HG03521 (cell line): Measurements from ENCODE around the gene SLC5A6.
A peak's percentile ranks its signal among the peaks of the same experiment; 100 is the strongest.

ENCODE experiments used
- ATAC-seq: cut with Tn5 transposase; IDR thresholded peaks from one replicate; pipeline ENCODE4 v1.9.1; 2021; ENCODE audit warnings: mild to moderate bottlenecking, moderate library complexity; ENCODE audit not compliant: unreplicated experiment

SLC5A6 gene

DNA sequence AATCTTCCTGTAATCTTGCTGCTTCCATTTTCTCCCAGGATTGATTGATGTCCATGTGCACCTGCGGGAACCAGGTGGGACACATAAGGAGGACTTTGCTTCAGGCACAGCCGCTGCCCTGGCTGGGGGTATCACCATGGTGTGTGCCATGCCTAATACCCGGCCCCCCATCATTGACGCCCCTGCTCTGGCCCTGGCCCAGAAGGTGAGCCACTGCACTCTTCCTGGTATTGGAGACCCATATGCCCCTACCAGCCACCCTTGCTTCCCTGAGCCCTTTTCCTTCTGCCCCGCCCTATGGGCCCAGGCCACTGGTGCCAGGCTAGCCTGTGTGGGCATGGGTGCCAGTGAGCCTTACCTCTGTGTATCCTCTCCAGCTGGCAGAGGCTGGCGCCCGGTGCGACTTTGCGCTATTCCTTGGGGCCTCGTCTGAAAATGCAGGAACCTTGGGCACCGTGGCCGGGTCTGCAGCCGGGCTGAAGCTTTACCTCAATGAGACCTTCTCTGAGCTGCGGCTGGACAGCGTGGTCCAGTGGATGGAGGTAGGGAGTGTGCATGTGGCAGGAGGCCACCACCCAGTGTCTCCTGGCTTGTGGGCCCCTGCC lies 25.4 kb upstream of the SLC5A6 start:
- ATAC-seq: no peak

DNA sequence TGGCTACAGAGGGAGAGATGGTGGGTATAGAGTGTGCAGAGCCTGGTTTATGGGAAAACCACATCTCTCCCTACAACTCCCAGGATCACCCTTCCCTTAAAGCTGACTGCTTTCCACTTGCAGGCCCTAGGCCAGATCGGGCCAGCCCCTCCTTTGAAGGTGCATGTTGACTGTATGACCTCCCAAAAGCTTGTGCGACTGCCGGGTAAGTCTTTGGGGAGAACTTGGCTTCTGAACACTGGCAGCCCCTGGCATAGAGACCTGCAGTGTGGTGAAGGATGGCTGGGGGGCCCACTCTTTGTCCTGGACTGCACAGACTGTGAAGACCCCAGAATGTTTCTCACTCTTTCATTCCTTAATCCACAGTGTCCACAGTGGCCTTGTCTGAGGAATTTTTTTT lies 24.6 kb upstream of the SLC5A6 start:
- ATAC-seq: no peak

DNA sequence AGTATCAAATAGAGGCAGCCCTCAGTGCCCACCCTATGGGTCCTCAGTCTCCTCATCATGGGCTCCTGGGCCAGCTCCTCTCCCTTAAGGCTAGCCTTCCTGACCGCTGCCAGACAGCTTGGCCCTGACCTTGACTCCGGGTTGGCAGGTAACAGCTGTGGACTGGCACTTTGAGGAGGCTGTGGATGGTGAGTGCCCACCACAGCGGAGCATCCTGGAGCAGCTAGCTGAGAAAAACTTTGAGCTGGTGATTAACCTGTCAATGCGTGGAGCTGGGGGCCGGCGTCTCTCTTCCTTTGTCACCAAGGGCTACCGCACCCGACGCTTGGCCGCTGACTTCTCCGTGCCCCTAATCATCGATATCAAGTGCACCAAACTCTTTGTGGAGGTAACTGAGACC lies 24.1 kb upstream of the SLC5A6 start:
- ATAC-seq: no peak

DNA sequence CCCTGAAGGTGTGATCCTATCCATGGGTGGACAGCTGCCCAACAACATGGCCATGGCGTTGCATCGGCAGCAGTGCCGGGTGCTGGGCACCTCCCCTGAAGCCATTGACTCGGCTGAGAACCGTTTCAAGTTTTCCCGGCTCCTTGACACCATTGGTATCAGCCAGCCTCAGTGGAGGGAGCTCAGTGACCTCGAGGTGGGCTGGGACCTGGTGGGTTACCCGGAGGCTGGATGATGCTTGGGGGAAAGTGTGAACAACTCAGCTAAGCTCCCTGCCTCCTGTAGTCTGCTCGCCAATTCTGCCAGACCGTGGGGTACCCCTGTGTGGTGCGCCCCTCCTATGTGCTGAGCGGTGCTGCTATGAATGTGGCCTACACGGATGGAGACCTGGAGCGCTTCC lies 21.3 kb upstream of the SLC5A6 start:
- no peak for ATAC-seq

DNA sequence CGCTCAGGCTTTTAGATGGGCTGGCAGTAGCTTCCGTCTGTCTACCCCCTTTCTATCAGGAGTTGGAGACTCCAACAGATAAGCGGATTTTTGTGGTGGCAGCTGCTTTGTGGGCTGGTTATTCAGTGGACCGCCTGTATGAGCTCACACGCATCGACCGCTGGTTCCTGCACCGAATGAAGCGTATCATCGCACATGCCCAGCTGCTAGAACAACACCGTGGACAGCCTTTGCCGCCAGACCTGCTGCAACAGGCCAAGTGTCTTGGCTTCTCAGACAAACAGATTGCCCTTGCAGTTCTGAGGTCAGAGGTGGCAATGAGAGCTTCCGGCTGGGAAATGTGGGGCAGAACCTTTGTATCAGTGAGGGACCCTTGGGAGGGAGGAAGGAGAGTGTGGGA lies 19.9 kb upstream of the SLC5A6 start:
- ATAC-seq: no peak

DNA sequence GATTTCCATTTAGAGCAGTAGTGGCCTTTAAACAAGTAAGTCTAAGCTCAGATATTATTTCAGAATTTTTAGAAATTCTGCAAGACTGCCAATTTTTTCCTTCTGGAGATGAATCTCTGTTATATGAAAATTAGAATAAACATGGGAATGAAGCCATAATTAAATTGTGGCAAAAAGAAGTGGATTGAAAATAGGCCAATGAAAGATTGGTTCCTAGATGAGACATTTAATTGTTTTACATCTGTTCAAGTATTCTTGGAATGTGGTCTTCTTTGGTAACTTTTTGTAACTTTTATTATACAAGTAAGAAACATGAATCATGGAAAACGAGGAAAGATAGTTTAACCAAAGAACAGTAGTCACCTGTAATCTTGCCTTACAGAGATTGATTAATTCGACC lies 15.4 kb upstream of the SLC5A6 start:
- no peak for ATAC-seq

DNA sequence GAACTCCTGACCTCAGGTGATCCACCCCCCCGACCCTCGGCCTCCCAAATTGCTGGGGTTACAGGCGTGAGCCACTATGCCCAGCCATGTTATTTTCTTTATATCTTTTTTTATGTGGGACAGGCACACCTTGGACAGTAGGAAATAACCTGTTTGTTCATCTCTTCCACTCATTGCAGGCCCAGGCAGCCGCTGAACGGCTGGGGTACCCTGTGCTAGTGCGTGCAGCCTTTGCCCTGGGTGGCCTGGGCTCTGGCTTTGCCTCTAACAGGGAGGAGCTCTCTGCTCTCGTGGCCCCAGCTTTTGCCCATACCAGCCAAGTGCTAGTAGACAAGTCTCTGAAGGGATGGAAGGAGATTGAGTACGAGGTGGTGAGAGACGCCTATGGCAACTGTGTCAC lies 13.5 kb upstream of the SLC5A6 start:
- no peak for ATAC-seq

DNA sequence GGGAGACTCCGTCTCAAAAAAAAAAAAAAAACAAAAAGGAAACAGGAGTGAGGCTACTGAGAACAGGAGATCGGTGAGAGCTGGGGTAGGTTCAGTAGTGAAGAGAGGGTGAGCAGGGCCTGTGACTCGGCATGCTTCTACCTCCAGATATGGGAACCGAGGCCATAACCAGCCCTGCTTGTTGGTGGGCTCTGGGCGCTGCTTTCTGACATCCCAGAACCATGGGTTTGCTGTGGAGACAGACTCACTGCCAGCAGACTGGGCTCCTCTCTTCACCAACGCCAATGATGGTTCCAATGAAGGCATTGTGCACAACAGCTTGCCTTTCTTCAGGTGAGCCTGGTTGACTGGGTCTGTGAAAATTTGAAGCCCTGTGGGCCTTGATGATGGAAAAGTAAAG lies 11.3 kb upstream of the SLC5A6 start:
- ATAC-seq: no peak

DNA sequence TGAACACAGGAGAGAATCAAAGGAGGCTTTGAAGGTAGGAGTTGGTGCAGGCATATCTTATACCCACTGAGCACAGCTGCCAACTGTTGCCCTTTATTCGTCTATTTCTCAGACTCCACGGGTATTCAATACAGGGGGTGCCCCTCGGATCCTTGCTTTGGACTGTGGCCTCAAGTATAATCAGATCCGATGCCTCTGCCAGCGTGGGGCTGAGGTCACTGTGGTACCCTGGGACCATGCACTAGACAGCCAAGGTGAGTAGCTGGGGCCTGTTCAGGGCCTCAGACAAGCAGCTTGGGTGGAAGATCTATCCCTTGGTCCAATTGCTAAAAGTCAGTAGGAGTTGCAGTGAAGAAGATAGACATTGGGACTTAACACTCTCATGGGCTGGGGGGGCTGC lies 10.3 kb upstream of the SLC5A6 start:
- ATAC-seq: no peak

DNA sequence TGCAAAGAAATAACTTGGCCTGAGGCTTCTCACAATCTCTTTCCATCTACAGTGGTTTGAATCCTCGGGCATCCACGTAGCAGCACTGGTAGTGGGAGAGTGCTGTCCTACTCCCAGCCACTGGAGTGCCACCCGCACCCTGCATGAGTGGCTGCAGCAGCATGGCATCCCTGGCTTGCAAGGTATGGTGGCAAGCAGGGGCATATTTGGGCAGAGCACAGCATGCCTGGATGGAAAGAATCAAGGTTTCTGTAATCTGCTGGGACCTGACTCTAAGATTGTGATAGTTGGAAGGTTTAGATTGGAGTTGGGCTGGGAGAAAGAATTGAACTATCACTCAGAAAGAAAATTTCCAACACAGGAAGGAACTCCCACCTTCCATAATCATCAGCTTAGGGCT lies 9.1 kb upstream of the SLC5A6 start:
- ATAC-seq: no peak

DNA sequence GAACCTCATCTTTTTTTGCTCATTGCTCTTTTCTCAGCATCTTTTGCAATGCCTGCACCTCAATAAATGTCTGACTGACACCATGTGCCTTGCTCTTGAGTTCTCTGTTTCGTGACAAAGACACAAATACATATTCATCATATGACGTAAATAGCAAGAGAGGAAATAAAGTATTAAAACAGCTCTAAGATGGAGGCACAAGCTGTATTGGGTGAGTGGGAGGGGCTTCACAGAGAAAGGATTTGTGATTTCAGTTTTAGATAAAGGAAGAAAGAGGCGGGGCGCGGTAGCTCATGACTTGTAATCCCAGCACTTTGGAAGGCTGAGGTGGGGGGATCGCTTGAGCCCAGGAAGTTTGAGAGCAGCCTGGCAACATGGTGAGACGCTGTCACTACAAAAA lies 8.0 kb upstream of the SLC5A6 start:
- no peak for ATAC-seq

DNA sequence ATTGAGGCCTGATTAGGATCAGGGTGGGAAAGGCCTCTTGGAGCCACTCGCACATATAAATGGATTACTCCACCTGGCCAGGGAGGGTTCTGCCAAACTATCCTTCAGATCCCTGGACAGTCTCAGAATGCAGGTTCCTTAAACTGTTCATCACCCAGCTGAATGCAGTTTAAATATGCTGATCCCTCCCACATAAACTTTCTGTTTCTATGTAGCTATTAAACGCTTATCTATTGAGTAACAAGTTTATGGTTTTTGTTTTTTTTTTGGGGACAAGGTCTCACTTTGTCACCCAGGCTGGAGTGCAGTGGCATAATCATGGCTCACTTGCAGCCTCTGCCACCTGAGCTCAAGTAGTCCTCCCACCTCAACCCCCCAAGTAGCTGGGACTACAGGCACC lies 7.0 kb upstream of the SLC5A6 start:
- no peak for ATAC-seq

DNA sequence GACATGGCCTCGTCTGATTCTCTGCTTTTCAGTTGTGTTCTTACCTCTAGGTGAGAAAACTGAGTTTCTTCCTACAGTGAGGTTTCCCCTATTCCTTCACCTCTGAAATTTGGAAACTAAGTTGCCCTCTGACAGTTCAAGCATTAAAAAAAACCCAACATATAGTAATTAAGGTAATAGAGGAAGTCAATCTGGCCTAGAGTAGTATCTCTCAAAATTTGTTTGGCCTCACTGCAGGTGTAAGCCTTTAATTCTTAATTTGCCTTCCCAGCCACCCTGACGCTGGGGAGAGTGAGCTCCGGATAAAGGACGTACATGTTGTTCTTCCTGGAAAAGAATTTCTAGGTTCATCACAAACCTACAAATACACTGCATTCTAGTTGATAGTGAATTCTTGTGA lies 6.5 kb upstream of the SLC5A6 start:
- no peak for ATAC-seq

DNA sequence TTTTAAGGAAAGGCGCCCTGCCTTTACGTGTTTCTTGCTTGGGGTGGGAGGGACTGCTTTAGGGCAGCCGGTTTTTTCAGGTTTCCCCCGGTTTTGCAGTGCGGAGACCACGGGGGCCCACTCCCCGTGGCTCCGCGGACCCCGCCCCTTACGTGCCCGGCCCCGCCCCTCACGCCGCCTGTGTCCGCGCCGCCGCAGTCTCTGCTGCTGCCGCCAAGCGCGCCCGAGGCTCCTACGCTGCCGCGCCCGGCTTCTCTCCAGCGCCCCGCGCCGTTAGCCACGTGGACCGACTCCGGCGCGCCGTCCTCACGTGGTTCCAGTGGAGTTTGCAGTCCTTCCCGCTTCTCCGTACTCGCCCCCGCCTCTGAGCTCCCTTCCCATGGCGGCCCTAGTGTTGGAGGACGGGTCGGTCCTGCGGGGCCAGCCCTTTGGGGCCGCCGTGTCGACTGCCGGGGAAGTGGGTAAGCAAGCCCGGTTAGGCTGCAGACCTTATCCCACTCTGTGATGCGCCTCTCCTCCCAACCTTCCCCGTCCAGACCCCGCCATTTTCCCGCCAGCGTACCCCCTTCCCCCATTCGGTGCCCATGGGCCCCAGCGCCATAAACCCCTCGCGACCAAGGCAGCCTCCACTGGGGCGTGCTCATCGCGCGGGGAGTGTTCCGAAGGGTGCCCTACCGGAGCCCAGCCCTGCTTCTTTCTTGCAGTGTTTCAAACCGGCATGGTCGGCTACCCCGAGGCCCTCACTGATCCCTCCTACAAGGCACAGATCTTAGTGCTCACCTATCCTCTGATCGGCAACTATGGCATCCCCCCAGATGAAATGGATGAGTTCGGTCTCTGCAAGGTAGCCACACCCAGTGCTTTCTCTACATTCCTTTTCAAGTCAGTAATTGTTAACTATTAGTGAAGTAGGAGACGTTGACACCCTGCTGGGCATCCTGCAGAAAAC lies 5.4 kb upstream of the SLC5A6 start, which contains the start of gene CAD:
Gene CAD, plus strand, starts transcription at position 197 of the 949 bp plus-strand sequence. Its CDS starts 183 bp downstream, at position 380.
- ATAC-seq: peak; percentile 76

DNA sequence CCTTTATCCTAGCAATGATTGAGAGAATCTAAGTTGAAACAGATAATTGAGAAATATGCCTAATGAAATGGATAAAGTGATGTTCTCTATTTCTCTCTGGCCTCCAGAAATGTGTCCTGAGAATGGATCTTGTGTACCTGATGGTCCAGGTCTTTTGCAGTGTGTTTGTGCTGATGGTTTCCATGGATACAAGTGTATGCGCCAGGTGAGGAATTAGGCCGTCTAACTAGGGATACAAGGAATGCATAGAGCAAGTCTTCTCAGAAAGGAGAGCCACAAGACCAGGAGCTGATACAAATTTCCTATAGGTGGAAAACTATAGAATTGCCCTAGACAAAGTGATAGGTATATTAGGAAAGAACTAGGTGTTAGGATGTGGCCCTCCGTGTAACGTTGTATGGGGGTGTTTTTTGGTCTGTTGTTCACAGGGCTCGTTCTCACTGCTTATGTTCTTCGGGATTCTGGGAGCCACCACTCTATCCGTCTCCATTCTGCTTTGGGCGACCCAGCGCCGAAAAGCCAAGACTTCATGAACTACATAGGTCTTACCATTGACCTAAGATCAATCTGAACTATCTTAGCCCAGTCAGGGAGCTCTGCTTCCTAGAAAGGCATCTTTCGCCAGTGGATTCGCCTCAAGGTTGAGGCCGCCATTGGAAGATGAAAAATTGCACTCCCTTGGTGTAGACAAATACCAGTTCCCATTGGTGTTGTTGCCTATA lies 4.5 kb upstream of the SLC5A6 start:
- no peak for ATAC-seq

DNA sequence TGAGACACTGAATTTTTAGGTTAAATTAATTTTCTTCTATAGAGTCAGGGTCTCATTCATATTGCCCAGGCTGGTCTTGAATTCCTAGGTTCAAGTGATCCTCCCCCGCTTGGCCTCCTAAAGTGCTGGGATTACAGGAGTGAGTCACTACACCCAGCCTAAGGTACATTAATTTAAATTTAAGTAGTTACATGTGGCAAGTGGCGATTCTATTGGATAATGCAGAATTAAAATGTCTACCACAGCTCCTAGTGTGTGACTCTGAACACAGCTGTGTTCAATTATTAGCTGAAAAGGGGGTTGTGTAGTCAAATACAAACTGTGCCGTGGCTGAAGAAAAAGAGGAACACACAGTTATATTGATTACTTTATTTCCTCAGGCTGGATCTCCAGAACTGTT lies 2.9 kb upstream of the SLC5A6 start:
- no peak for ATAC-seq

DNA sequence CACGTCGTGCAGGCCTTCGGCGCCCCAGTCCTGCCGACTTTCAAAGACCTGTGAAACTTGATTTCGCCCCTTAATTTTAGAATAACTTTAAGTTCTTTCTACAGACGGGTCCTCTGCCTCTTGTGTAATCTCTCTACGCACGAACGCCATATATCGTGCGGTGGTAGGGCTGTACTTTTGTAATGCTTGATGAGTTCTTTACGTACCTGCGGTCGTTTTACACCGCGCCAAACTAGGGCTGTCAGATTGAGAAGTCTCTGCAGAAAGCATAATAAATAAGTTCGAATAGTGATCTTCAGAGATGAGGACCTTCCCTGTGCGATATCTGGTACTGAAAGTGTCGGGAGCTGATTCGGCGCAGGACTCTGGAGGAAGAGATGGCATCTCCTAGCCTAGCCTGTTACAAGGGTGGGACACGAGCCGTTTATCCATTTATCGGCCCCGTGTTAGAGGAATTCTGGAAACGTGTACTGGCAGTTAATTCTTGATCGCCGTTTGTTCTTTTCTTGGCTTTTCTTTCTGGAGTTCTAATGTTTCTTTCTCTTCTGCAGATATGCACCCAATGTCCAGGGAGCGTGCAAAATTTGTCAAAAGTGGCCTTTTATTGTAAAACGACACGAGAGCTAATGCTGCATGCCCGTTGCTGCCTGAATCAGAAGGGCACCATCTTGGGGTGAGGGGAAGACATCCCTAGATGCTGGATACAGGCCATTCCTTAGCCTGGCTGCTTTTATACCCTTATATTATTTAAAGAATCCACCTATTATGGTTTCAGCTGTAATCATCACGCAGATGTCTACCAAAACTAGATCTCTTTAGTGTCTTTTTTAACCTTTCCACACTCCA lies 781 bp upstream of the SLC5A6 start:
- peak; percentile 7 for ATAC-seq

DNA sequence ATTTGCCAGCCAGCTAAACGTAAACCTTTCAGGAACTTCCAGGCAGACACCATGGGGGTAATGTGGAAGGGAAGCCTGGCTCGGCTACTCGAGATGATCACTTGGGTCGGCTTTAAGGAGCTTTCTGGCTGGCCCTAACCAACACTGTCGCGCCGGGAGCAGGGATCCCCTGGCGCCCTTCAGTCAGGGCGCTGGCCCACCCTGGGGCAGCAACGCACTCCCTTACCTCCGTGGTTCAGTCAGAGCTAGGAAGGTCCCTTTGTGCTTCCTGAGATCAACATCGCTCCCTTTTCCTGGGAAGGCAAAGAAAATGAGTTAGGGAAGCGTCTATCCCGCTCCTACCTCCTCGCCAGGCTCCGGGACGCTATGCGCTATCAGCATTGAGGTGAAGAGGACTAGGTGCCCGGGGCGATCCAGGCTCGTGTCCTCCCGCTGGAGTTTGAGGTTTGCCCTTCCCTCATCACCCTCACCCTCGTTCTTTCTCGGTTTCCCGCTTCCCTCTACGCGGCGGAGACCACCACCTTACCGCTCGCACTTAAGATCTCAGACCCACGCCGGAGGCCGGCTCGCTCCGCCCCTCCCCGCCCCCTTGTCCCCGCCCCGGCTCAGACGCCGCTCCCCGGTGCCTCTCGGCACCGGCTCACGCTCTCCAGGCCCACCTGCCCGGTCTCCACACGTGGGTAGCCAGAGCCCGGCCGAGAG lies 676 bp downstream of the SLC5A6 start:
- ATAC-seq: peak; percentile 2

DNA sequence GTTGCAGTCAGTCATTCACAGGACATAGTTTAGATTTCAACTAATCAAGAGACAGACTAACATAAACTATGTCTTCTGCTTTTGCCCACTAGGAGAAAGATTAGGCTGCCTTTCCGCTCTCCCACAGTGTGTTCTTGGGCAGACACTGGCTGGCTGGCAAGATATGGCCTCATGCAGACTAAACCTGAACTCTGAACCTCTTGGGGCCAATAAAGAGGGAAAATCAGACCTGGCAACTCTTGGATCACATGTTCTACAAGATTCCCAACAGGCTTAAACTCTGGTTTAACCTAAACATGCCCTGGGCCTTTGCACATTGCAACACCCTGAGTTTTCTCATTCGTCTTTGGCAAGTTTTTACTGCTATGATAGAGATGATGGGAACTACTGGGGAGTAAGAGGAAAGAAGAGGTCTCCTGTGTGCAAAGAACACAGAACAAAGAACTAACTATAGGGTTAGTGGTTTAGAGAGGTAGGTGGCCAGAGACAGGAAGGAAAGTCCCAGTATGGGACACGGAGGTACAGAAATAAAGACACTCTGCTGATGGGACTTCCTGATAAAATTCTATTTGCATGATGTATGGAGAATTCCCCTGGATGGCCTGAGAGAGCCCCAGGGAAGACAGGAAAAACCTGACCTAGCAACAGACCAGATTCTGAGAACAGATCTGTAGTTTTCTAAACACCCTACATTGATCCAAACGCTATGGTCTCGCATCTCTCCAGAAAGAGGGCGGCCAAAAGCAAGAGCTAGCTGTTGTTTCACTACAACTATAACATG lies 2.3 kb downstream of the SLC5A6 start:
- ATAC-seq: no peak
